Heart right ventricle (tissue), 16 donors: Measurements from ENCODE around the gene MBOAT7. TPM values are rescaled to one million over a fixed set of nuclear protein-coding genes. Genes with fewer than 3 reads are reported as not detected.

Experiments
- ATAC-seq, 8 donors: fragments of 200-7000 bp; cut with Tn5 transposase; one replicate each; pipeline ENCODE4 v1.9.1; 2020; ENCODE audit warnings: mild to moderate bottlenecking in 8 of 8, moderate library complexity in 8 of 8, moderate number of reproducible peaks in 1 of 8
- DNase-seq, 2 donors: peaks; one replicate each; pipeline ENCODE4 v3.0.0-alpha.2; 2020
- H3K27ac ChIP-seq, 10 donors: fragments of 200-600 bp; sonication (generic) in 2 of 10; one replicate each; pipeline versions ENCODE4 v1.5.0 to v1.8.0; 2020 to 2022; ENCODE audit warnings: mild to moderate bottlenecking in 3 of 10
- H3K27me3 ChIP-seq, 7 donors: fragments of 200-600 bp; one replicate each; pipeline ENCODE4 v1.8.0; 2021 to 2022; ENCODE audit warnings: mild to moderate bottlenecking in 2 of 7
- H3K36me3 ChIP-seq, 9 donors: fragments of 200-600 bp; sonication (generic) in 1 of 9; one replicate each; pipeline versions ENCODE4 v1.5.0 to v1.8.0; 2020 to 2022; ENCODE audit warnings: mild to moderate bottlenecking in 2 of 9
- H3K4me1 ChIP-seq, 9 donors: fragments of 200-600 bp; sonication (generic) in 1 of 9; one replicate each; pipeline versions ENCODE4 v1.5.0 to v1.8.0; 2020 to 2022; ENCODE audit warnings: mild to moderate bottlenecking in 4 of 9
- H3K4me3 ChIP-seq, 10 donors: fragments of 200-600 bp; sonication (generic) in 2 of 10; one replicate each; pipeline versions ENCODE4 v1.5.0 to v1.8.0; 2020 to 2022; ENCODE audit warnings: mild to moderate bottlenecking in 7 of 10, moderate library complexity in 2 of 10
- H3K9me3 ChIP-seq, 11 donors: fragments of 200-600 bp in 10 of 11; sonication (generic) in 2 of 11; one replicate each; pipeline versions ENCODE4 v1.5.0 to v1.8.0; 2013 to 2022; ENCODE audit warnings: mild to moderate bottlenecking in 2 of 11, control low read depth in 1 of 11, moderate library complexity in 1 of 11
- WGBS, 2 donors: extraction: QIAGEN DNeasy Blood & Tissue Kit; methylation state at CpG; one replicate each; pipeline ENCODE4 v1.1.7; 2013; ENCODE audit warnings: inconsistent platforms in 1 of 2; 5-methylcytosine and 5-hydroxymethylcytosine counted together
- intact Hi-C, 10 donors: fragments of 100-400 bp; cut with DNase I; formaldehyde crosslinking; loops; one replicate each; pipeline versions ENCODE4 v1.11.1 to v1.14.2; 2022
- polyA plus RNA-seq, 2 donors: library from polyadenylated mRNA; stranded (reverse); fragments of 200-250 nt; gene quantifications; one replicate each; pipeline ENCODE4 v1.2.3, GENCODE V29; 2013
- total RNA-seq, 10 donors: library from RNA; stranded (reverse); fragmentation: NEBNext Ultra II Directional in 3 of 10; extraction: Animal tissue kit (Norgen Biotek cat#: 25700) in 3 of 10; gene quantifications; one replicate each; pipeline versions ENCODE4 v1.2.1 to v1.2.4, GENCODE V29; 2021 to 2023
- TF ChIP-seq, protein P1 (sequence below), 9 donors: fragments of 200-600 bp; sonication (generic) in 2 of 9; IDR thresholded peaks; one replicate each; pipeline versions ENCODE4 v1.5.0 to v1.8.0; 2021 to 2022; ENCODE audit warnings: antibody characterized with exemption in 9 of 9, mild to moderate bottlenecking in 5 of 9, moderate library complexity in 1 of 9
- donor health status: Arrhythmogenic right ventricular cardiomyopathy.
- donor health status: ischemic (EF 13 %, LVEDD 7.1; RV severe dilation, severe dysfunction).
- donor health status: healthy with polysubstance abuse.
- donor health status: DM: no; HTN: yes; CAD: no.
- donor health status: DM: no; HTN: no; CAD: no.
- donor health status: ischemic (EF 25% LVEDD 6.9; RV normal size, moderate dysfunction).
- donor health status: ischemic (EF 25% LVEDD 5.7; RV mildly dilated, moderate dysfunction).
- donor health status: healthy.
- donor health status: DM: yes; HTN: yes; CAD: no.
- donor health status: Ischemic cardiomyopathy.
- donor health status: ischemic (EF 35%, LVEDD 5.7; RV mildly dilated, moderate dysfunction).
- donor health status: nonischemic (EF 11% LVEDD 7.7; RV severe dilation, severe dysfunction).
- donor health status: DM: yes; HTN: yes; CAD: no.
- donor health status: PGD.
- donor health status: ischemic (EF 29% LVEDD 5.4; RV normal size, mild dysfunction).
- donor health status: nonischemic (EF 23%, LVEDD 6.1; RV moderate dilation, normal function).

Gene MBOAT7
- total and polyA plus RNA-seq, 12 donors: 7.7 to 29.4 (median 15.5) TPM

DNA sequence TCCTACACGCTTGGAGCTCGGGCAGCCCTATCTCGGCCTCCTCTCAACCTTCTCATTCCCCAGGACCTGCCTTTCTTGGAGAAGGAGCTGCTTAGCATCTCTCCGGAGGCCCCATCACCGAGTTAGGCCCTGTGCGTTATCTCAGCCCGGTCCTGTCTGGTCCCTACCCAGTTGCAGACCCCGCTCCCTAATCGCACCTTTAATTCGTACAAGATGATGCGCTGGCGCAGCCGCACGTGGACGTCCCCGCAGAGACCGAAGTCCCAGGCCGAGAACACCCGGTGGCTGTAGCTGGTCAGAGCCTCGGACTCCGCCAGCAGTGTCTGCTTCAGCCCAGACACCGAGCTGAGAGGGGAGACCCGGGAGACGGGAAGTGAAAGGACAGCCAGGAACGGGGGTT lies 24.2 kb downstream of the MBOAT7 start:
- peaks cover 0 to 31% (median 15%) of the 10 kb centered on the region in 7 donors for H3K27me3 ChIP-seq
- peaks cover 6 to 49% (median 28%) of the 10 kb centered on the region in 9 donors for H3K4me1 ChIP-seq
- no peak for DNase-seq
- 86 to 89% methylated on average over 25 of the region's 25 CpGs for WGBS, 2 donors
- no peaks in the 10 kb centered on the region for H3K36me3 ChIP-seq
- H3K9me3 ChIP-seq: no peaks in the 10 kb centered on the region
- no peak overlapping the region for H3K4me3 ChIP-seq
- TF ChIP-seq, protein P1, sequence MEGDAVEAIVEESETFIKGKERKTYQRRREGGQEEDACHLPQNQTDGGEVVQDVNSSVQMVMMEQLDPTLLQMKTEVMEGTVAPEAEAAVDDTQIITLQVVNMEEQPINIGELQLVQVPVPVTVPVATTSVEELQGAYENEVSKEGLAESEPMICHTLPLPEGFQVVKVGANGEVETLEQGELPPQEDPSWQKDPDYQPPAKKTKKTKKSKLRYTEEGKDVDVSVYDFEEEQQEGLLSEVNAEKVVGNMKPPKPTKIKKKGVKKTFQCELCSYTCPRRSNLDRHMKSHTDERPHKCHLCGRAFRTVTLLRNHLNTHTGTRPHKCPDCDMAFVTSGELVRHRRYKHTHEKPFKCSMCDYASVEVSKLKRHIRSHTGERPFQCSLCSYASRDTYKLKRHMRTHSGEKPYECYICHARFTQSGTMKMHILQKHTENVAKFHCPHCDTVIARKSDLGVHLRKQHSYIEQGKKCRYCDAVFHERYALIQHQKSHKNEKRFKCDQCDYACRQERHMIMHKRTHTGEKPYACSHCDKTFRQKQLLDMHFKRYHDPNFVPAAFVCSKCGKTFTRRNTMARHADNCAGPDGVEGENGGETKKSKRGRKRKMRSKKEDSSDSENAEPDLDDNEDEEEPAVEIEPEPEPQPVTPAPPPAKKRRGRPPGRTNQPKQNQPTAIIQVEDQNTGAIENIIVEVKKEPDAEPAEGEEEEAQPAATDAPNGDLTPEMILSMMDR (IDR thresholded peaks at IDR 0.05): no peak
- ATAC-seq: no peak
- intact Hi-C loops: loop anchor here in 2 of 10 donors (5.0 kb wide), 1 partner anchor 67 kb away; no protein-coding TSS in a partner anchor
- H3K27ac ChIP-seq: no peak overlapping the region

DNA sequence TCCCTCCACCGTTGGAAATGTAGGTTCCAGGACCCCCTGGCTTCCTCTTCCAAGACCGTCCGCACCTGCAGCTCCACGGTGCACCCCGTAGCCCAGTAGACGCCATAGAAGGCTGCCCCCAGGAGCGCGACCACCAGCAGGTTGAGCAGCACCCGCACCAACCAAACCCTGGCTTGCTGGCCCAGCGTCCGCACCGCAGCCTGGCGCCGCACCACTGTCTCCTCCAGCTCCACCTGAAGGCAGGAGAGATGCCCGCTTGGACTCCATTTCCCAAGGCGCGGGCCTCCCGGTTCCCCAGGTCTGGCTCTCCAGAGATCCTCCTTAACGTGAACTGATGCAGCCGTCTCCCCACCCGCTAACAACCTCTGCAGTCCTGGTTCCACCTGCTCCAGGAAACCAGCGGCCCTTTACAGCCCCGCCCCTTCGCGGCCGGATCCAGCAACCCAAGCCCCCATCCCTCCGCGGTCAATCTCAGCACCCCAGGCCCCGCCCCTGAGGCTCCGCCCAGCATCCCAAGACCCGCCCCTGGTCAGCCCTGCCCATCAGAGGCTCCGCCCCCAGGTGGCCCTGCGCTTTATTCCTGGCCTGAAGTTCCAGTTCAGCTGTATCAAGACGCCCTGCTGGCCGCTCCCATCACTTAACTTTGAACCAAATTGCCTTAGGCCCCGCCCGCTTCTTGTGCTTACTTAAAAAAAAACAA lies 24.9 kb downstream of the MBOAT7 start:
- Histone ChIP-seq H3K27ac (peak overlapping the region in 1 of 10 donors; percentile 35), H3K4me1 (peaks cover 6 to 51% (median 31%) of the 10 kb centered on the region in 9 donors), H3K36me3 (no peaks in the 10 kb centered on the region), H3K27me3 (peaks cover 0 to 31% (median 15%) of the 10 kb centered on the region in 7 donors), H3K4me3 (peak overlapping the region in 4 of 10 donors; percentile 6 to 46 (median 36)), H3K9me3 (no peaks in the 10 kb centered on the region)
- DNase-seq (peak; percentile 84 to 87), ATAC-seq (peak in 3 of 8 donors; percentile 6 to 40 (median 28))
- WGBS, 2 donors: 6 to 10% methylated on average over 37 of the region's 37 CpGs
- intact Hi-C loops: loop anchor here in 3 of 10 donors (5.0 kb wide), 2 partner anchors 38 to 68 kb away; partner anchors contain the start of gene RPS9 (in 1 of the 3)
- TF ChIP-seq, protein P1 (IDR thresholded peaks at IDR 0.05): no peak

DNA sequence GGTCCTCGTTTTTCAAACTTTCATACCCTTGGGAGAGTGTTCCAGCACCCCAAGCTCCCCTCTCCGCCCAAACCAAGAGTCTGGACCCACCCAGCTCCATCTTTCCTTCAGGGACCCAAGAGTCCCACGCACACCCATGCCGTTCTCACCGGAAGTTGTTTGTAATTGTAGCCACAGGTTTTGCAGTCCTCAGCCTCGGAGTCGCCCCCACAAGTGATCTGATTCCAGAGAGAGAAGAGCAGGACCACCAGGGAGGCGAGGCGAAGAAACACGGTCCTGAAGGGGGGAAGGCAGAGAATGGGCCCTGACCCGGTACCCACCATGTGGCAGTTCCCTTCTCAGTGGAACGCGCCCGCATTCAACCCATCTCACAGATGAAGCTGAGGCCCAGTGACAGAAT lies 26.5 kb downstream of the MBOAT7 start:
- no peak for ATAC-seq
- WGBS, 2 donors: 70 to 77% methylated on average over 14 of the region's 14 CpGs
- H3K4me3 ChIP-seq: peak overlapping the region in 7 of 10 donors; percentile 40 to 56 (median 47)
- peaks cover 0 to 26% (median 15%) of the 10 kb centered on the region in 7 donors for H3K27me3 ChIP-seq
- peaks cover 4 to 57% (median 37%) of the 10 kb centered on the region in 9 donors for H3K4me1 ChIP-seq
- TF ChIP-seq, protein P1 (IDR thresholded peaks at IDR 0.05): no peak
- peaks cover 0 to 7% (median 4%) of the 10 kb centered on the region in 9 donors for H3K36me3 ChIP-seq
- peak overlapping the region in 2 of 10 donors; percentile 19 to 73 for H3K27ac ChIP-seq
- H3K9me3 ChIP-seq: no peaks in the 10 kb centered on the region
- intact Hi-C loops: loop anchor here in 1 of 10 donors (5.0 kb wide), 1 partner anchor 39 kb away; the partner anchor contains the start of gene RPS9
- no peak for DNase-seq

DNA sequence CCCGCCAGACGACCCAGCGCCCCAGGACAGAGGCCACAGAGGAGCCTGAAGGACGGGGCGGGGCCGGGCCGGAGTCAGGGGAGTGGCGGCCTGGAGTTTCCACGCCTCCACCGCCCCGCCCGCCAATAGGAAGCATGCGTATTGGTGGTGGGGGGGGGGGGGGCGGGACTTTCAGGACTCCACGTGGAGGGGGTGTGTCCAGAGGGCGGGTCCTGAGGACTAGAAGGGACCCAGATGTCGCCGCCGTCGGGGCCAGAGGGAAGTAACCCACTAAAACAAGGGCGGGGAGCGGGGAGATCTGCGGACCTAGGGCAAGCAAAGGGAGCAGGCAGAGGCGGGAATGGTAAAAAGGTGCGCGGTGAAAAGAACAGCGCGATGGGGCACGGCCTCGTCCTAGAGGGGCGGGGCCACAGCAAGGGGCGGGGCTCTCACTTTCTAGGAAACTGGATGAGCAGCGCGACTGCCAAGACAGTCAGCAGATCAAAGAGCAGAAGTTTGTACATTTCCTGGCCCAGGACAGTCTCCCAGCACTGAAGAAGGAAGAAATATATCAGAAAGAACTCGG lies 27.1 kb downstream of the MBOAT7 start:
- DNase-seq: peak; percentile 82 to 86
- H3K4me1 ChIP-seq: peaks cover 4 to 59% (median 37%) of the 10 kb centered on the region in 9 donors
- WGBS, 2 donors: 5 to 6% methylated on average over 35 of the region's 35 CpGs
- peak; percentile 16 to 52 (median 44) for ATAC-seq
- H3K27ac ChIP-seq: peak overlapping the region in 1 of 10 donors; percentile 73
- TF ChIP-seq, protein P1 (IDR thresholded peaks at IDR 0.05): no peak
- H3K4me3 ChIP-seq: peak overlapping the region in 9 of 10 donors; percentile 5 to 56 (median 45)
- H3K36me3 ChIP-seq: peaks cover 0 to 12% (median 9%) of the 10 kb centered on the region in 9 donors
- H3K27me3 ChIP-seq: peaks cover 0 to 20% (median 13%) of the 10 kb centered on the region in 7 donors
- no peaks in the 10 kb centered on the region for H3K9me3 ChIP-seq
- intact Hi-C loops: loop anchor here in 1 of 10 donors (5.0 kb wide), 1 partner anchor 40 kb away; the partner anchor contains the start of gene RPS9
